ENCODE results near the gene COQ10A. TPM values are rescaled to one million over a fixed set of nuclear protein-coding genes. Genes with fewer than 3 reads are reported as not detected.

The COQ10A gene
- total and polyA plus RNA-seq, 4 donors, result 5.8 to 18.1 (median 12.4) TPM

- TF ChIP-seq CTCF (IDR thresholded peaks at IDR 0.05; ENCODE audit: control extremely low read depth, extremely low read depth), result peak; percentile 58
- WGBS, 2 donors, result 0 to 1% methylated on average over 49 to 78 of the region's 78 CpGs
- Histone ChIP-seq H3K27me3 (ENCODE audit: control insufficient read depth in 3 of 3, insufficient read depth in 3 of 3, low read length in 2 of 3) (no peaks in the 10 kb centered on the region), H3K4me3 (peak within 1 kb of the TSS; percentile 98), H3K36me3 (ENCODE audit: control insufficient read depth in 4 of 4, insufficient read depth in 4 of 4, low read length in 4 of 4) (peaks cover 11 to 36% (median 26%) of the 10 kb centered on the region in 4 donors), H3K9me3 (ENCODE audit: control insufficient read depth in 4 of 4, insufficient read depth in 3 of 4, low read length in 3 of 4) (no peaks in the 10 kb centered on the region), H3K27ac (ENCODE audit: low read depth in 1 of 2, low read length in 1 of 2) (peak within 1 kb of the TSS; percentile 95 to 97), H3K4me1 (ENCODE audit: control insufficient read depth in 5 of 5, insufficient read depth in 5 of 5, low read length in 5 of 5) (peaks cover 0 to 21% (median 8%) of the 10 kb centered on the region in 5 donors), H3K9ac (ENCODE audit: insufficient read depth in 1 of 2, low read length in 2 of 2) (peak within 1 kb of the TSS; percentile 48 to 85)
- DNase-seq (peak; percentile 83 to 92 (median 91)), ATAC-seq (ENCODE audit: insufficient read depth, low FRiP score) (peak; percentile 97)
Observed at GRCh38 chr12:56258068-56258819, 8.5 kb upstream of the COQ10A start, which contains the start of gene ANKRD52. ANKRD52 (minus strand) TSS chr12:56258384; CDS start chr12:56258269, 115 bp downstream.

- peak overlapping the region in 1 of 2 donors; percentile 85 for H3K9ac ChIP-seq (ENCODE audit: insufficient read depth in 1 of 2, low read length in 2 of 2)
- WGBS, 2 donors, result 9 to 10% methylated on average over 9 of the region's 9 CpGs
- TF ChIP-seq CTCF (IDR thresholded peaks at IDR 0.05; ENCODE audit: control extremely low read depth, extremely low read depth), result no peak
- peak overlapping the region; percentile 95 to 97 for H3K27ac ChIP-seq (ENCODE audit: low read depth in 1 of 2, low read length in 1 of 2)
- ATAC-seq (ENCODE audit: insufficient read depth, low FRiP score), result no peak
- no peaks in the 10 kb centered on the region for H3K27me3 ChIP-seq (ENCODE audit: control insufficient read depth in 3 of 3, insufficient read depth in 3 of 3, low read length in 2 of 3)
- no peak for DNase-seq
- peaks cover 0 to 21% (median 8%) of the 10 kb centered on the region in 5 donors for H3K4me1 ChIP-seq (ENCODE audit: control insufficient read depth in 5 of 5, insufficient read depth in 5 of 5, low read length in 5 of 5)
- peak overlapping the region; percentile 98 for H3K4me3 ChIP-seq
- H3K36me3 ChIP-seq (ENCODE audit: control insufficient read depth in 4 of 4, insufficient read depth in 4 of 4, low read length in 4 of 4), result peaks cover 5 to 32% (median 21%) of the 10 kb centered on the region in 4 donors
- H3K9me3 ChIP-seq (ENCODE audit: control insufficient read depth in 4 of 4, insufficient read depth in 3 of 4, low read length in 3 of 4), result no peaks in the 10 kb centered on the region
Observed at GRCh38 chr12:56258820-56259183, 7.9 kb upstream of the COQ10A start.

GRCh38 chr12:56260380-56260779, 6.4 kb upstream of the COQ10A start:
- DNase-seq, result no peak
- Histone ChIP-seq H3K27ac (ENCODE audit: low read depth in 1 of 2, low read length in 1 of 2) (no peak overlapping the region), H3K4me3 (no peak overlapping the region), H3K9me3 (ENCODE audit: control insufficient read depth in 4 of 4, insufficient read depth in 3 of 4, low read length in 3 of 4) (no peaks in the 10 kb centered on the region), H3K4me1 (ENCODE audit: control insufficient read depth in 5 of 5, insufficient read depth in 5 of 5, low read length in 5 of 5) (peaks cover 0 to 21% (median 8%) of the 10 kb centered on the region in 5 donors), H3K9ac (ENCODE audit: insufficient read depth in 1 of 2, low read length in 2 of 2) (no peak overlapping the region), H3K36me3 (ENCODE audit: control insufficient read depth in 4 of 4, insufficient read depth in 4 of 4, low read length in 4 of 4) (peaks cover 0 to 17% (median 10%) of the 10 kb centered on the region in 4 donors), H3K27me3 (ENCODE audit: control insufficient read depth in 3 of 3, insufficient read depth in 3 of 3, low read length in 2 of 3) (no peaks in the 10 kb centered on the region)
- no peak for ATAC-seq (ENCODE audit: insufficient read depth, low FRiP score)
- no peak for TF ChIP-seq CTCF (IDR thresholded peaks at IDR 0.05; ENCODE audit: control extremely low read depth, extremely low read depth)
- WGBS, 2 donors, result 95% methylated on average over 8 of the region's 8 CpGs
